A673 (cell line): ENCODE data around the gene TEC.

ENCODE experiments used
- EZH2 ChIP-seq: fragments of 200-600 bp; sonication (generic); IDR thresholded peaks from 2 replicates; pipeline ENCODE4 v1.6.1; 2017; ENCODE audit warnings: borderline replicate concordance, low read depth, mild to moderate bottlenecking, mixed read lengths, antibody characterized with exemption, low read length; ENCODE audit not compliant: poor library complexity, severe bottlenecking
- TF ChIP-seq, protein P1 (sequence below): fragments of 300-800, 200-600 bp; sonication (generic); conservative IDR thresholded peaks from 2 replicates; pipeline ENCODE4 v1.5.1; 2017; ENCODE audit warnings: low read depth, mild to moderate bottlenecking, antibody characterized with exemption, low read length, moderate library complexity, mixed read lengths

DNA sequence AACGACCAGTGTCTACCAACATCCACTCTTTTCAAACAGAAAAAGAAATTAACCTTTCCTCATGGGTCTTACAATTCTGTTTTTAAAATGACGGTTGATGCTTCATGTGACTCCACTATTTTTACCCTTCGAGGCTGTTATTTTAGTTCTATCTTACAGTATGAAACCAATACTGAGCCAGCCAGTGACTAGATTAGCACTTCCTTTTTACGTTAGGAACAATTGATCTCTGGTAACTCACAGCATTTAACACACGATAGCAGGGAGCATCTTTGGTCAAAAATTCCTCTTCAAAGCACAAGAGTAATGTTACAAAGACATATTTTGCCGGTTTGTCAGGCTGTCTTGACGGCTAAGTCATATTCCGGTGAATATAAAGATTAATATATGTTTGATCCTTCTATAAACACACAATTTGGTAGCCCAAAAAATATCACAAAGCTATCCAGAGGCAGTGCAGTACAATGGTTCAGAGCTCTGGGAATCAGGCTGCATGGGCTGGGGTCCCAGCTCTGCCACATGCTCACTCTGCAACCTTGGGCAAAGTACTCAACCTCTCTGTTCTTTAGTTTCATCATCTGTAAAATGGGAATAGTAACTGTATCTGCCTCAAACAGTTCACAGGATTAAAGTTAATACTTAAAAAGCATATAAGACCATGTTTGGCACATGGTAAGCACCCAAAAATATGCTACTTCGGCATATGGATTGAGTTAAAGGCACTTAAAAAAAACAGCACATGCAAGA is 72.7 kb downstream of the TEC start:
- TF ChIP-seq, protein P1, sequence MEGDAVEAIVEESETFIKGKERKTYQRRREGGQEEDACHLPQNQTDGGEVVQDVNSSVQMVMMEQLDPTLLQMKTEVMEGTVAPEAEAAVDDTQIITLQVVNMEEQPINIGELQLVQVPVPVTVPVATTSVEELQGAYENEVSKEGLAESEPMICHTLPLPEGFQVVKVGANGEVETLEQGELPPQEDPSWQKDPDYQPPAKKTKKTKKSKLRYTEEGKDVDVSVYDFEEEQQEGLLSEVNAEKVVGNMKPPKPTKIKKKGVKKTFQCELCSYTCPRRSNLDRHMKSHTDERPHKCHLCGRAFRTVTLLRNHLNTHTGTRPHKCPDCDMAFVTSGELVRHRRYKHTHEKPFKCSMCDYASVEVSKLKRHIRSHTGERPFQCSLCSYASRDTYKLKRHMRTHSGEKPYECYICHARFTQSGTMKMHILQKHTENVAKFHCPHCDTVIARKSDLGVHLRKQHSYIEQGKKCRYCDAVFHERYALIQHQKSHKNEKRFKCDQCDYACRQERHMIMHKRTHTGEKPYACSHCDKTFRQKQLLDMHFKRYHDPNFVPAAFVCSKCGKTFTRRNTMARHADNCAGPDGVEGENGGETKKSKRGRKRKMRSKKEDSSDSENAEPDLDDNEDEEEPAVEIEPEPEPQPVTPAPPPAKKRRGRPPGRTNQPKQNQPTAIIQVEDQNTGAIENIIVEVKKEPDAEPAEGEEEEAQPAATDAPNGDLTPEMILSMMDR: no peak
- TF ChIP-seq EZH2: no peak
